Sigmoid colon (tissue), 7 donors: ENCODE measurements around the gene RPH3AL. TPM values are rescaled to one million over a fixed set of nuclear protein-coding genes. Genes with fewer than 3 reads are reported as not detected.

Source experiments
- DNase-seq: peaks from one replicate; pipeline ENCODE4 v3.0.0-alpha.2; 2019
- H3K27ac ChIP-seq, 4 donors: fragments of 200-600 bp; sonication (generic); one replicate each; pipeline ENCODE4 v1.5.1; 2016 to 2019; ENCODE audit warnings: mild to moderate bottlenecking in 1 of 4
- H3K27me3 ChIP-seq, 3 donors: fragments of 200-600 bp; sonication (generic); one replicate each; pipeline ENCODE4 v1.5.1; 2019; ENCODE audit warnings: mild to moderate bottlenecking in 1 of 3
- H3K36me3 ChIP-seq, 4 donors: fragments of 200-600 bp; sonication (generic); one replicate each; pipeline ENCODE4 v1.5.1; 2016 to 2019
- H3K4me1 ChIP-seq, 4 donors: fragments of 200-600 bp; sonication (generic); one replicate each; pipeline ENCODE4 v1.5.1; 2017 to 2019
- H3K4me3 ChIP-seq, 4 donors: fragments of 200-600 bp; sonication (generic); one replicate each; pipeline ENCODE4 v1.5.1; 2017 to 2019; ENCODE audit warnings: mild to moderate bottlenecking in 2 of 4, moderate library complexity in 1 of 4
- H3K9me3 ChIP-seq, 4 donors: fragments of 200-600 bp in 3 of 4; sonication (generic) in 3 of 4; one replicate each; pipeline versions ENCODE4 v1.5.1 to v1.6.1; 2013 to 2019
- EP300 ChIP-seq, 4 donors: sonication (generic); formaldehyde crosslinking; IDR thresholded peaks; one replicate each; pipeline ENCODE4 v1.6.1; 2017; ENCODE audit warnings: antibody characterized with exemption in 4 of 4
- POLR2A ChIP-seq, 2 donors: fragments of 450-650 bp; IDR thresholded peaks; one replicate each; pipeline ENCODE4 v1.6.1; 2016; ENCODE audit warnings: antibody characterized with exemption in 2 of 2, mild to moderate bottlenecking in 2 of 2, moderate library complexity in 2 of 2
- POLR2AphosphoS5 ChIP-seq, 4 donors: sonication (generic); formaldehyde crosslinking; IDR thresholded peaks; one replicate each; pipeline ENCODE4 v1.6.1; 2017; ENCODE audit warnings: antibody characterized with exemption in 4 of 4
- WGBS, 2 donors: extraction: QIAGEN DNeasy Blood & Tissue Kit; methylation state at CpG; one replicate each; pipeline ENCODE4 v1.1.7; 2013; 5-methylcytosine and 5-hydroxymethylcytosine counted together
- intact Hi-C: fragments of 100-400 bp; cut with DNase I; formaldehyde crosslinking; loops from one replicate; pipeline ENCODE4 v1.15.1; 2023
- polyA plus RNA-seq, 3 donors: library from polyadenylated mRNA; stranded (reverse); fragments of 200-250 nt; gene quantifications; one replicate each; pipeline ENCODE4 v1.2.3, GENCODE V29; 2013
- total RNA-seq, 4 donors: library from RNA; depleted of rRNA; stranded (reverse); fragments of >200 nt; gene quantifications; one replicate each; pipeline ENCODE4 v1.1.0, GENCODE V29; 2016
- TF ChIP-seq, protein P1 (sequence below), 4 experiments: fragments of 450-650 bp in 3 of 4; fragments of 200-600 bp in 1 of 4; IDR thresholded peaks; one replicate each; pipeline ENCODE4 v1.5.1; 2016 to 2019; ENCODE audit warnings: antibody characterized with exemption in 4 of 4, mild to moderate bottlenecking in 3 of 4, moderate library complexity in 2 of 4
- donor health status: healthy with polysubstance abuse.
- donor health status: Bipolar disorder and iron deficiency.
- donor health status: healthy.

The RPH3AL gene
- total and polyA plus RNA-seq, 7 donors: 1.8 to 23.1 (median 12.7) TPM

DNA sequence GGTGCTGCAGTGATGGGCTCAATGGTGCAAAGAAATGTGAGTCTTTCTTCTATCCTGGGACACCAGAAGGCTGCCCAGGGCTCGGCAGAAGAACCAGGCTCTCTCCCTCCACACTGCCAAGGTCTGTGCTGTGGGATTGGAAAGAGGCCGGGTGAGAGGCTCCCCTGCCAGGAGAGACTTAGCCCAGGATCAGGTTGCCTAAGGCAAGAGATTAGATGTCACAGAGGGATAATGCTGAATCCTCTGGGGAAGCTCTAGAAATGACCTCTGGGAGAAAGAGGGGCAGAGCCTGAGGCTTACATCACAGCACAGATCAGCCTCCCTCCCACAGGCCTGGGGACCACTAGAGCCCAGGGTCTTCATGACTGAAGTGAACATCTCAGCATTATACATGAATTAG lies 165.5 kb downstream of the RPH3AL start:
- DNase-seq: no peak
- no peak overlapping the region for H3K27ac ChIP-seq
- peaks cover 0 to 1% (median 0%) of the 10 kb centered on the region in 4 donors for H3K4me1 ChIP-seq
- no peak overlapping the region for H3K4me3 ChIP-seq
- WGBS, 2 donors: 84 to 89% methylated on average over 2 of the region's 2 CpGs
- H3K27me3 ChIP-seq: peaks cover 0 to 20% (median 8%) of the 10 kb centered on the region in 3 donors
- H3K9me3 ChIP-seq: no peaks in the 10 kb centered on the region
- H3K36me3 ChIP-seq: no peaks in the 10 kb centered on the region
- intact Hi-C loops: no loop called here
- no peak for TF ChIP-seq EP300 (IDR thresholded peaks at IDR 0.05)
- no peak for TF ChIP-seq POLR2AphosphoS5 (IDR thresholded peaks at IDR 0.05)
- TF ChIP-seq POLR2A (IDR thresholded peaks at IDR 0.05): no peak
- TF ChIP-seq, protein P1, sequence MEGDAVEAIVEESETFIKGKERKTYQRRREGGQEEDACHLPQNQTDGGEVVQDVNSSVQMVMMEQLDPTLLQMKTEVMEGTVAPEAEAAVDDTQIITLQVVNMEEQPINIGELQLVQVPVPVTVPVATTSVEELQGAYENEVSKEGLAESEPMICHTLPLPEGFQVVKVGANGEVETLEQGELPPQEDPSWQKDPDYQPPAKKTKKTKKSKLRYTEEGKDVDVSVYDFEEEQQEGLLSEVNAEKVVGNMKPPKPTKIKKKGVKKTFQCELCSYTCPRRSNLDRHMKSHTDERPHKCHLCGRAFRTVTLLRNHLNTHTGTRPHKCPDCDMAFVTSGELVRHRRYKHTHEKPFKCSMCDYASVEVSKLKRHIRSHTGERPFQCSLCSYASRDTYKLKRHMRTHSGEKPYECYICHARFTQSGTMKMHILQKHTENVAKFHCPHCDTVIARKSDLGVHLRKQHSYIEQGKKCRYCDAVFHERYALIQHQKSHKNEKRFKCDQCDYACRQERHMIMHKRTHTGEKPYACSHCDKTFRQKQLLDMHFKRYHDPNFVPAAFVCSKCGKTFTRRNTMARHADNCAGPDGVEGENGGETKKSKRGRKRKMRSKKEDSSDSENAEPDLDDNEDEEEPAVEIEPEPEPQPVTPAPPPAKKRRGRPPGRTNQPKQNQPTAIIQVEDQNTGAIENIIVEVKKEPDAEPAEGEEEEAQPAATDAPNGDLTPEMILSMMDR (IDR thresholded peaks at IDR 0.05): no peak

GRCh38 chr17:185445-186138 lies 167.0 kb downstream of the RPH3AL start:
- intact Hi-C loops: no loop called here
- no peak overlapping the region for H3K4me3 ChIP-seq
- WGBS, 2 donors: 26 to 57% methylated on average over 14 of the region's 14 CpGs
- no peaks in the 10 kb centered on the region for H3K9me3 ChIP-seq
- H3K36me3 ChIP-seq: no peaks in the 10 kb centered on the region
- no peak overlapping the region for H3K27ac ChIP-seq
- peaks cover 10 to 34% (median 21%) of the 10 kb centered on the region in 3 donors for H3K27me3 ChIP-seq
- H3K4me1 ChIP-seq: peaks cover 0 to 12% (median 9%) of the 10 kb centered on the region in 4 donors
- no peak for DNase-seq
- TF ChIP-seq POLR2AphosphoS5 (IDR thresholded peaks at IDR 0.05) (no peak), POLR2A (IDR thresholded peaks at IDR 0.05) (no peak), EP300 (IDR thresholded peaks at IDR 0.05) (no peak)
- TF ChIP-seq, protein P1 (IDR thresholded peaks at IDR 0.05): no peak

DNA sequence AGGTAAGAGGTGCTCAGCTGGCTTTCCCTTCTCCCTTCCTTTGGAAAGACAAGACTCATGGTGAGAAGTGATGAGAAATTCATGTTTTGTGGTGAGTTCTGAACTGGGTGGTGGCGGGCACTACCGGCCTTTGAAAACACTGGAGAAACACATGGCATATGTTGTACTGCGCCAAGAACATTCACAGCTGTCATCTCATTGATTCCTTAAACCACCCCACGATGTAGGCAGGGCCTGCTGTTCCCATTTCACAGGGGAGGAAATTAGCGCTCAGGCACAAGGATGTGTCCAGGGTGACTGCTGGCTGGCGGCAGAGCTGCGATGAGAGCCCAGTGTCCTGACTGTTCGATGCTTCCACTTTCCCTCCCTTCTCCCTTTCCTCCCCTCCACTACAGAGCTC lies 169.6 kb downstream of the RPH3AL start:
- intact Hi-C loops: no loop called here
- TF ChIP-seq POLR2AphosphoS5 (IDR thresholded peaks at IDR 0.05) (no peak), POLR2A (IDR thresholded peaks at IDR 0.05) (no peak), EP300 (IDR thresholded peaks at IDR 0.05) (no peak)
- TF ChIP-seq, protein P1 (IDR thresholded peaks at IDR 0.05): no peak
- Histone ChIP-seq H3K4me3 (no peak overlapping the region), H3K27ac (no peak overlapping the region), H3K4me1 (peaks cover 0 to 21% (median 17%) of the 10 kb centered on the region in 4 donors), H3K36me3 (no peaks in the 10 kb centered on the region), H3K9me3 (no peaks in the 10 kb centered on the region), H3K27me3 (peaks cover 14 to 58% (median 39%) of the 10 kb centered on the region in 3 donors)
- WGBS, 2 donors: 88% methylated on average over 8 of the region's 8 CpGs
- no peak for DNase-seq

DNA sequence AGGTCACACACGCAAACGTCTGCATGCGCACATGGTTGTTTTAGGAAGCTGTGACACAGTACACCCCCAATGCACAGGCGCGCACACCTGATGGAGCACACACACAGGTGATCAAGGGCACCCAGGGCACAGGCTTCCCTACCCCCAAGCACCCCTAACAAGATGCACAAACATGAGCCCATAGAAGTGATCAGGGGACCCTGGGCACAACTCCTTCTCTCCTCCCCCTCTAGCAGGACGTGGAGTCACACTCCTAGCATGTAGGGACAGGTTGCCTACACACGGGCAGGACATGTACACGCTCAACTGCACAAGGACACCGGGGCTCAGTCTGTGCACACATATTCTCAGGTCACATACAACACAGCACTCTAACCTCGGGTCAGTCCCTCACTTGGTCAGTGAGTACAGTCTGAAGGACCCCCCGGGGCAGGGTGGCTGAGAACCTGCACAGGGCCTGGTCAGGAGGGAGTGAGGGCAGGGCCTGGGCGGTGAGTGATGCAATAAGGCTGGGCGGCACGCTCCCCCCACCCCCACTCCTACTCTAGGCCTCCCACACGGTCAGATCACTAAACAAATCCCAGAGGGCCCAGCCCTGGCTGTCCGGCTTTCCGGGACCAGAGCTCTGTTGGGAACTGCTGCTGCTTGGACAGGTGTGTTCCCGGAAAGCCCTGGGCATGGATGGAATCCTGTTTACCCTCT lies 170.4 kb downstream of the RPH3AL start:
- Histone ChIP-seq H3K27me3 (peaks cover 14 to 66% (median 39%) of the 10 kb centered on the region in 3 donors), H3K4me3 (peak overlapping the region in 2 of 4 donors; percentile 37 to 41)
- TF ChIP-seq POLR2A (IDR thresholded peaks at IDR 0.05): no peak
- TF ChIP-seq EP300 (IDR thresholded peaks at IDR 0.05): no peak
- TF ChIP-seq, protein P1 (IDR thresholded peaks at IDR 0.05): no peak
- no peak for TF ChIP-seq POLR2AphosphoS5 (IDR thresholded peaks at IDR 0.05)

More for the DNA sequence above, 170.4 kb downstream of the RPH3AL start:
- 40 to 61% methylated on average over 18 of the region's 18 CpGs for WGBS, 2 donors
- Histone ChIP-seq H3K4me1 (peaks cover 0 to 21% (median 17%) of the 10 kb centered on the region in 4 donors), H3K36me3 (no peaks in the 10 kb centered on the region), H3K27ac (peak overlapping the region in 1 of 4 donors; percentile 8), H3K9me3 (no peaks in the 10 kb centered on the region)
- DNase-seq: no peak
- intact Hi-C loops: no loop called here
